ENCODE measurements around the gene RLF.

Gene RLF

DNA sequence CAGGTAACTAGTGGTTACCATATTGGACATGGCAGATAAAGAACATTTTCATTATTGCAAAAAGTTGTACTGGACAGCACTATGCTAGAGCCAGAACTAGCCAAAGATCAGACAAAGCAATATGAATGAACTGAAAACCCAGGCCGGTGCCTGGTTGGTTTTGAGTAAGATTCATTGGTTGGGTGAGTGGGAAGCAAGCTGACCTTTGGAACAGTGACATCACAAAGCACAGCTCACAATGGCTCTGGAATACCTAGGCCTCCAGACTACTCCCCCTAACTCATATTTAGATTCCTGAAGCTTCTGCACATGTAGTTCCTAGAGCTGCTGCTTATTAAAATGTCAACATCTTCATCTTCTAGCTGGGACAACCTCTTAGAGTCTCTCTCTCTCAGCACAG is 86.5 kb downstream of the RLF start, which contains the start of gene TMCO2:
Gene TMCO2 (plus strand): TSS at position 283 of the 400 bp plus-strand sequence. CDS start 57 bp downstream, at position 340.
- DNase-seq (no peak), ATAC-seq (ENCODE audit: insufficient read depth, low read depth) (no peak)
- H3K9ac ChIP-seq (ENCODE audit: low read depth, low read length): no peak within 1 kb of the TSS
- H2AFZ ChIP-seq (ENCODE audit: low read depth, low read length): no peak within 1 kb of the TSS
- no peak within 1 kb of the TSS for H3K4me3 ChIP-seq (ENCODE audit: low read depth in 1 of 2, low read length in 2 of 2)
- no peak within 1 kb of the TSS for H3K27ac ChIP-seq (ENCODE audit: low read length)
- no peaks in the 10 kb centered on the region for H3K27me3 ChIP-seq (ENCODE audit: insufficient read depth, low read length, poor library complexity)
- no peaks in the 10 kb centered on the region for H3K79me2 ChIP-seq (ENCODE audit: insufficient read depth, low read length)
- H3K36me3 ChIP-seq (ENCODE audit: insufficient read depth, low read length): no peaks in the 10 kb centered on the region
- no peak for TF ChIP-seq EZH2 (IDR thresholded peaks at IDR 0.05; ENCODE audit: borderline replicate concordance, low read depth, low read length, severe bottlenecking)
- TF ChIP-seq, protein P1, sequence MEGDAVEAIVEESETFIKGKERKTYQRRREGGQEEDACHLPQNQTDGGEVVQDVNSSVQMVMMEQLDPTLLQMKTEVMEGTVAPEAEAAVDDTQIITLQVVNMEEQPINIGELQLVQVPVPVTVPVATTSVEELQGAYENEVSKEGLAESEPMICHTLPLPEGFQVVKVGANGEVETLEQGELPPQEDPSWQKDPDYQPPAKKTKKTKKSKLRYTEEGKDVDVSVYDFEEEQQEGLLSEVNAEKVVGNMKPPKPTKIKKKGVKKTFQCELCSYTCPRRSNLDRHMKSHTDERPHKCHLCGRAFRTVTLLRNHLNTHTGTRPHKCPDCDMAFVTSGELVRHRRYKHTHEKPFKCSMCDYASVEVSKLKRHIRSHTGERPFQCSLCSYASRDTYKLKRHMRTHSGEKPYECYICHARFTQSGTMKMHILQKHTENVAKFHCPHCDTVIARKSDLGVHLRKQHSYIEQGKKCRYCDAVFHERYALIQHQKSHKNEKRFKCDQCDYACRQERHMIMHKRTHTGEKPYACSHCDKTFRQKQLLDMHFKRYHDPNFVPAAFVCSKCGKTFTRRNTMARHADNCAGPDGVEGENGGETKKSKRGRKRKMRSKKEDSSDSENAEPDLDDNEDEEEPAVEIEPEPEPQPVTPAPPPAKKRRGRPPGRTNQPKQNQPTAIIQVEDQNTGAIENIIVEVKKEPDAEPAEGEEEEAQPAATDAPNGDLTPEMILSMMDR (IDR thresholded peaks at IDR 0.05; ENCODE audit: borderline replicate concordance, extremely low read depth, low read length, poor library complexity, severe bottlenecking): no peak
- H3K4me1 ChIP-seq (ENCODE audit: insufficient read depth, low read length): no peaks in the 10 kb centered on the region
- no peaks in the 10 kb centered on the region for H4K20me1 ChIP-seq (ENCODE audit: insufficient read depth, low read length)
- H3K9me3 ChIP-seq (ENCODE audit: insufficient read depth, low read length, severe bottlenecking): no peaks in the 10 kb centered on the region
- no peak within 1 kb of the TSS for H3K4me2 ChIP-seq (ENCODE audit: insufficient read depth, low read length)

DNA sequence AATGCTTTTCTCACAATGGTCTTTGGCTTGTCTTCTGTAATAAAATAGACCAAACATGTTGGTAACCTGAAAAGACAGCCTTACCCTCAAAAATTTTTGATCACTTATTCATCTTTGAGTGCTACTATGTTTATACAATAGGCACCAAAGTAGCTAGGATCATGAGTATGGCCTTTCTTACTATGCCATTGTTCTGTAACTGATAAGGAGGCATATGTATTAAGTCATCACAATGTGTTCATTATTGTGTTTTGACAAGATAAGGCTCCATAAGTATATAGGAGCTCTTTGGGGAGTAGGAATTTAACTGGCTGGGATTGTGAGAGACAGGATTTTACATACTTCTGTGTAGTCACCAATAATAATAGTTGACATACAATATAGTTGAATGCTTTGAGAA is 87.2 kb downstream of the RLF start:
- Histone ChIP-seq H2AFZ (ENCODE audit: low read depth, low read length) (no peak overlapping the region), H3K4me1 (ENCODE audit: insufficient read depth, low read length) (no peaks in the 10 kb centered on the region), H3K4me3 (ENCODE audit: low read depth in 1 of 2, low read length in 2 of 2) (no peak overlapping the region), H4K20me1 (ENCODE audit: insufficient read depth, low read length) (no peaks in the 10 kb centered on the region), H3K9me3 (ENCODE audit: insufficient read depth, low read length, severe bottlenecking) (no peaks in the 10 kb centered on the region), H3K27me3 (ENCODE audit: insufficient read depth, low read length, poor library complexity) (no peaks in the 10 kb centered on the region), H3K9ac (ENCODE audit: low read depth, low read length) (no peak overlapping the region), H3K4me2 (ENCODE audit: insufficient read depth, low read length) (no peak overlapping the region), H3K79me2 (ENCODE audit: insufficient read depth, low read length) (no peaks in the 10 kb centered on the region), H3K36me3 (ENCODE audit: insufficient read depth, low read length) (no peaks in the 10 kb centered on the region), H3K27ac (ENCODE audit: low read length) (no peak overlapping the region)
- DNase-seq (no peak), ATAC-seq (ENCODE audit: insufficient read depth, low read depth) (no peak)
- TF ChIP-seq, protein P1 (IDR thresholded peaks at IDR 0.05; ENCODE audit: borderline replicate concordance, extremely low read depth, low read length, poor library complexity, severe bottlenecking): no peak
- no peak for TF ChIP-seq EZH2 (IDR thresholded peaks at IDR 0.05; ENCODE audit: borderline replicate concordance, low read depth, low read length, severe bottlenecking)

DNA sequence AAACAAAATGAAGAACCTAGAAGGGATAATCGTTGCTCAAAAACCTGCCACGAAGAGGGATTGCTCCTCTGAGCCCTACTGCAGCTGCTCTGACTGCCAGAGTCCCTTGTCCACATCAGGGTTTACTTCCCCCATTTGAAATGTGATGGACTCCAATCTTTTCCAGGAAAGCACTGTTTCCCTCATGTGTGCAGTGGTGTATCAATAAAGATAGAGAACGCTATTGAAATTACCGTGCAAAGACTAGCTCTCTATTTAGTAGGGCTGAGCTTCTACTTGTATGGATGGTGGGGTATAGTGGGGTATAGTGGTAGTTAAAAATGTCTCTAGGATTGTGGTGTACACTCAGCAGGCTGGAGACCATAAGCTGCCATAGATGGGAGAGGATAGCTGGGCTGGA is 90.3 kb downstream of the RLF start:
- Histone ChIP-seq H3K27me3 (ENCODE audit: insufficient read depth, low read length, poor library complexity) (no peaks in the 10 kb centered on the region), H3K9ac (ENCODE audit: low read depth, low read length) (no peak overlapping the region), H3K36me3 (ENCODE audit: insufficient read depth, low read length) (no peaks in the 10 kb centered on the region), H3K79me2 (ENCODE audit: insufficient read depth, low read length) (peaks cover 7% of the 10 kb centered on the region), H3K4me1 (ENCODE audit: insufficient read depth, low read length) (peaks cover 9% of the 10 kb centered on the region), H4K20me1 (ENCODE audit: insufficient read depth, low read length) (no peaks in the 10 kb centered on the region), H3K4me2 (ENCODE audit: insufficient read depth, low read length) (no peak overlapping the region), H3K4me3 (ENCODE audit: low read depth in 1 of 2, low read length in 2 of 2) (no peak overlapping the region), H3K27ac (ENCODE audit: low read length) (no peak overlapping the region), H2AFZ (ENCODE audit: low read depth, low read length) (0 out of 2 replicates have a peak overlapping the region, but pooled peaks have one; percentile 30), H3K9me3 (ENCODE audit: insufficient read depth, low read length, severe bottlenecking) (no peaks in the 10 kb centered on the region)
- ATAC-seq (ENCODE audit: insufficient read depth, low read depth) (no peak), DNase-seq (no peak)
- TF ChIP-seq, protein P1 (IDR thresholded peaks at IDR 0.05; ENCODE audit: borderline replicate concordance, extremely low read depth, low read length, poor library complexity, severe bottlenecking): no peak
- TF ChIP-seq EZH2 (IDR thresholded peaks at IDR 0.05; ENCODE audit: borderline replicate concordance, low read depth, low read length, severe bottlenecking): no peak

DNA sequence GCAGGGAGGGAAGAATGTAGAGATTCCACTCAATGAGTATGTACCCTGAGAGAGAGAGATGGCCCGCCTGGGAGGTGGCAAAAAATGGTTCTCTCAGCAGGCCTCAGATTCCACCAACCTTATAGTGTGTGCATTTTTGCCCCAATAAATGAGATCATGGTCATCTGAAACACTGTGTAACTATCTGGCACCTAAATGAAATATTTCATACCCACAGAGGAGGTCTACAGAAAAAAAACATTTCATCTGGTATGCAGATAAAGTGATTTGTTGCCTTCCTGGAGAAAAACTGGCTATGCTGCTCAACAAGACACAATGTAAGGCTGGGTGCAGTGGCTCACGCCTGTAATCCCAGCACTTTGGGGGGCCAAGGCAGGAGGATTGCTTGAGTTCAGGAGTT is 91.4 kb downstream of the RLF start:
- no peak for TF ChIP-seq EZH2 (IDR thresholded peaks at IDR 0.05; ENCODE audit: borderline replicate concordance, low read depth, low read length, severe bottlenecking)
- TF ChIP-seq, protein P1 (IDR thresholded peaks at IDR 0.05; ENCODE audit: borderline replicate concordance, extremely low read depth, low read length, poor library complexity, severe bottlenecking): no peak
- H4K20me1 ChIP-seq (ENCODE audit: insufficient read depth, low read length): no peaks in the 10 kb centered on the region
- ATAC-seq (ENCODE audit: insufficient read depth, low read depth) (no peak), DNase-seq (no peak)
- H3K4me2 ChIP-seq (ENCODE audit: insufficient read depth, low read length): no peak overlapping the region
- H3K4me1 ChIP-seq (ENCODE audit: insufficient read depth, low read length): peaks cover 14% of the 10 kb centered on the region
- peaks cover 19% of the 10 kb centered on the region for H3K79me2 ChIP-seq (ENCODE audit: insufficient read depth, low read length)
- H2AFZ ChIP-seq (ENCODE audit: low read depth, low read length): no peak overlapping the region
- H3K9me3 ChIP-seq (ENCODE audit: insufficient read depth, low read length, severe bottlenecking): no peaks in the 10 kb centered on the region
- H3K27ac ChIP-seq (ENCODE audit: low read length): no peak overlapping the region
- H3K4me3 ChIP-seq (ENCODE audit: low read depth in 1 of 2, low read length in 2 of 2): no peak overlapping the region
- no peaks in the 10 kb centered on the region for H3K36me3 ChIP-seq (ENCODE audit: insufficient read depth, low read length)
- H3K27me3 ChIP-seq (ENCODE audit: insufficient read depth, low read length, poor library complexity): no peaks in the 10 kb centered on the region
- no peak overlapping the region for H3K9ac ChIP-seq (ENCODE audit: low read depth, low read length)

All from DND-41 (cell line).